GM12878 (cell line): ENCODE results near the gene THBS3. TPM values are rescaled to one million over a fixed set of nuclear protein-coding genes. Genes with fewer than 3 reads are reported as not detected.
A peak's percentile ranks its signal among the peaks of the same experiment; 100 is the strongest.

Source experiments
- ATAC-seq: fragments of 200-7000 bp; cut with Tn5 transposase; 3 replicates; pipeline ENCODE4 v1.9.1; 2020; ENCODE audit warnings: mild to moderate bottlenecking, moderate library complexity
- BruUV-seq: library from RNA; stranded (reverse); fragments of 400-500 nt; replicated peaks from 2 replicates; lab custom pipeline; 2021; lab: Mats Ljungman, UMichigan
- CTCF ChIA-PET: fragments of 300-600 bp; sonication (Branson Sonifier 250); formaldehyde crosslinking; extraction: SDS; loops from one replicate; lab custom pipeline; 2021; ENCODE audit warnings: inconsistent platforms; lab: Yijun Ruan, JAX
- POLR2A ChIA-PET: fragments of 350-600 bp; formaldehyde crosslinking; extraction: SDS; loops from one replicate; lab custom pipeline; 2021; ENCODE audit warnings: inconsistent platforms; lab: Charles Lee
- RAD21 ChIA-PET: fragments of 300-600 bp; sonication (Branson Sonifier 250); formaldehyde crosslinking; loops from one replicate; lab custom pipeline; 2023; ENCODE audit warnings: antibody characterized with exemption; ENCODE audit not compliant: unreplicated experiment; lab: Charles Lee
- SMC1A ChIA-PET: fragments of 300-600 bp; sonication (Branson Sonifier 250); formaldehyde crosslinking; loops from one replicate; lab custom pipeline; 2023; ENCODE audit not compliant: unreplicated experiment, uncharacterized antibody; lab: Charles Lee
- DNase-seq: peaks from one replicate; pipeline ENCODE4 v3.0.0-alpha.2; 2011; ENCODE audit warnings: low read depth, low spot score
- FAIRE-seq: peaks from 3 replicates; lab custom pipeline; 2011; peaks lifted over from hg19 to GRCh38; lab: Jason Lieb, UNC
- H2AFZ ChIP-seq: 2 replicates; pipeline ENCODE4 v1.6.0; 2011; ENCODE audit warnings: low read depth, low read length, control low read depth; ENCODE audit not compliant: control insufficient read depth
- H3K27ac ChIP-seq: 2 replicates; pipeline ENCODE4 v1.5.1; 2011; ENCODE audit warnings: control low read depth; ENCODE audit not compliant: control insufficient read depth, insufficient read depth
- H3K27me3 ChIP-seq, 2 experiments: replicated peaks in 1 of 2; 2 replicates each; pipeline versions ENCODE4 v1.6.0 to v1.6.1; 2011; ENCODE audit warnings: low read length in 1 of 2; ENCODE audit not compliant: control insufficient read depth in 2 of 2, insufficient read depth in 2 of 2
- H3K36me3 ChIP-seq, 2 experiments: 2 replicates each; pipeline ENCODE4 v1.5.1; 2011; ENCODE audit warnings: low read length in 1 of 2; ENCODE audit not compliant: control insufficient read depth in 2 of 2, insufficient read depth in 2 of 2
- H3K4me1 ChIP-seq: 2 replicates; pipeline ENCODE4 v1.6.1; 2011; ENCODE audit warnings: mild to moderate bottlenecking, low read length, moderate library complexity, mixed read lengths; ENCODE audit not compliant: control insufficient read depth, insufficient read depth
- H3K4me2 ChIP-seq: 2 replicates; pipeline ENCODE4 v1.6.0; 2011; ENCODE audit warnings: control low read depth; ENCODE audit not compliant: control insufficient read depth, insufficient read depth
- H3K4me3 ChIP-seq: fragments of 200-600 bp; sonication (generic); 2 replicates; pipeline ENCODE4 v1.5.1; 2016
- H3K79me2 ChIP-seq: 2 replicates; pipeline ENCODE4 v1.6.0; 2011; ENCODE audit warnings: low read length; ENCODE audit not compliant: control insufficient read depth, insufficient read depth
- H3K9ac ChIP-seq: 2 replicates; pipeline ENCODE4 v1.8.0; 2011; ENCODE audit warnings: low read length, control low read depth, mixed read lengths; ENCODE audit not compliant: control insufficient read depth, insufficient read depth
- H3K9me3 ChIP-seq: replicated peaks from 3 replicates; pipeline ENCODE4 v1.5.1; 2011; ENCODE audit warnings: mild to moderate bottlenecking, low read length; ENCODE audit not compliant: control insufficient read depth, insufficient read depth
- H4K20me1 ChIP-seq: 2 replicates; pipeline ENCODE4 v1.6.0; 2011; ENCODE audit not compliant: control insufficient read depth, insufficient read depth
- ATF7 ChIP-seq: fragments of 450-650 bp; IDR thresholded peaks from 2 replicates; pipeline ENCODE4 v1.6.1; 2016; ENCODE audit warnings: low read depth, mild to moderate bottlenecking
- CHD2 ChIP-seq: IDR thresholded peaks from 2 replicates; pipeline ENCODE4 v1.6.1; 2011; ENCODE audit warnings: low read depth, low read length, improper control_type of control experiment, borderline replicate concordance
- JUNB ChIP-seq: IDR thresholded peaks from 2 replicates; pipeline ENCODE4 v1.6.1; 2016; ENCODE audit warnings: antibody characterized with exemption, mild to moderate bottlenecking
- NR2C2 ChIP-seq: IDR thresholded peaks from 2 replicates; pipeline ENCODE4 v1.6.1; 2011; ENCODE audit warnings: borderline replicate concordance, low read depth; ENCODE audit not compliant: control insufficient read depth, insufficient read length
- RAD51 ChIP-seq: fragments of 450-650 bp; IDR thresholded peaks from 2 replicates; pipeline ENCODE4 v1.6.1; 2016; ENCODE audit warnings: moderate library complexity, mild to moderate bottlenecking, inconsistent platforms
- SPI1 ChIP-seq: IDR thresholded peaks from 2 replicates; pipeline ENCODE4 v1.6.1; 2011; ENCODE audit warnings: low read depth, mild to moderate bottlenecking, low read length, moderate library complexity, borderline replicate concordance; ENCODE audit not compliant: insufficient read depth
- WGBS: methylation state at CpG from one replicate; pipeline ENCODE4 v1.1.6; 2016; ENCODE audit warnings: low lambda C conversion rate; ENCODE audit not compliant: insufficient replicate concordance, insufficient coverage; ENCODE audit errors: missing lambda C conversion rate; 5-methylcytosine and 5-hydroxymethylcytosine counted together
- in situ Hi-C: fragments of 300-500 bp; cut with MboI; formaldehyde crosslinking; loops from 9 replicates; pipeline ENCODE4 v1.14.3; 2018; ENCODE audit warnings: mixed read lengths
- intact Hi-C: fragments of 100-400 bp; cut with micrococcal nuclease; formaldehyde crosslinking; loops from one replicate; pipeline ENCODE4 v1.14.2; 2022; ENCODE audit not compliant: unreplicated experiment
- polyA plus RNA-seq, 11 experiments: library from polyadenylated mRNA; depleted of rRNA in 4 of 11; unstranded in 6 of 11; stranded (reverse) in 5 of 11; fragments of >200 nt; fragmentation: Nextera tagmentation in 4 of 11; fragmentation: Illumina TruSeq in 1 of 11; extraction: Ambion mirVana in 4 of 11; extraction: Trizol in 1 of 11; gene quantifications; 1 replicate in 1 of 11; 2 replicates in 10 of 11; pipeline versions ENCODE4 v1.2.1 to v1.2.3, GENCODE V29; 2011 to 2016; ENCODE audit warnings: inconsistent platforms in 2 of 11, missing spikeins in 2 of 11, low read depth in 1 of 11
- total RNA-seq, 4 experiments: library from RNA; depleted of rRNA in 3 of 4; stranded (reverse); fragments of >200 nt in 3 of 4; fragmentation: Illumina TruSeq in 1 of 4; extraction: Trizol in 1 of 4; gene quantifications; 2 replicates each; pipeline versions ENCODE4 v1.2.1 to v1.2.3, GENCODE V29; 2013 to 2021
- TF ChIP-seq, protein P1 (sequence below): fragments of 450-650 bp; IDR thresholded peaks from 2 replicates; pipeline ENCODE4 v1.6.1; 2016; ENCODE audit warnings: mild to moderate bottlenecking, moderate library complexity, borderline replicate concordance
- TF ChIP-seq, protein P2 (sequence below): fragments of 450-650 bp; IDR thresholded peaks from 2 replicates; pipeline ENCODE4 v1.6.1; 2016; ENCODE audit warnings: mild to moderate bottlenecking

Gene THBS3
- total and polyA plus RNA-seq, 10 of the 15 experiments (the other 5 are each of a cell fraction or from before 2014, with no cell fraction given), result 0.66 to 3.6 (median 2.0) TPM

DNA sequence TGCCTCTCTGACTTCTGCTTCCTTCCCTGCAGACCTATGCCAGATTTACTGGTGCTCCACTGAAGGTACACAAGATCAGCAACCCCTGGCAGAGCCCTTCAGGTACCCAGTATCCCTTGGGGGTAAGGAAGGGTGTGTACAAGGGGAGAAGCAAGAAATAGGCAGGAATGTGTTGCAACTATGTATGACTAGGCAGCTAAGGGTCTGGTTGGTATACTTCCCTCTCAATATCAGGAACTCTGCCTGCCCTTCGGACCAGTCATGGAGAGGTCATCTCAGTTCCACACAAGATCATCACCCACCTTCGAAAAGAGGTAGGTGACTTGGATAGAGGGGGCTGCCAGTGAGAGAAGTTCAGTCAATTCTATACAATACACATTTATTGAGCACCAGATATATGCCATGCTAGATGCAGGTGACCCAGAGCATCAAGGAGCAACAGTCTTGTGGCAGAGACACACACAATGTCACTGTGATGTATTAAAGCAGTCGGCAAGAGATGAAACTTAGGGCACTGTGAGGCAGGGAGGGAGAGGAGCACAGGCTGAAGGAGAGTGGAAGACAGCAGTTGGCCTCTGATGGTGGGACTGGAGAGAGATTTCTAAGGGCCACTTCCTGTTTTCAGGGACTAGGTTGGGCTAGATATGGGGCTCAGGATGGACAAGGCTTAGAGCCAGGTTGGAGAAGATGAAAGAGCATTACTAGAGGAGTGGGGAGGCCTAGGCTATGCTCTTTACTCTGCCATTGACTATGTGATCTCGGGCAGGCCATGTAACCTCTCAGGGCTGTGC is 2.8 kb upstream of the THBS3 start:
- WGBS, result 91% methylated on average over 4 of the region's 4 CpGs
- Histone ChIP-seq H3K4me2 (peak overlapping the region; percentile 99), H3K79me2 (peaks cover 10% of the 10 kb centered on the region), H4K20me1 (no peaks in the 10 kb centered on the region), H2AFZ (no peak overlapping the region), H3K9me3 (no peaks in the 10 kb centered on the region), H3K36me3 (no peaks in the 10 kb centered on the region; a peak in 2 of 4 replicates), H3K27ac (no peak overlapping the region), H3K9ac (no peak overlapping the region)
- BruUV-seq, result no TSS peak
- ChIA-PET POLR2A (interaction anchor here (5.1 kb wide), 1 partner anchor 15 kb away, joined by 84 read pairs; no protein-coding TSS in a partner anchor), SMC1A (interaction anchor here (1.0 to 4.0 kb wide), 2 partner anchors 15 to 38 kb away, joined by 3 to 89 read pairs; partner anchors contain the start of gene KRTCAP2), CTCF (interaction anchor here (1.2 to 5.7 kb wide), 5 partner anchors 15 to 38 kb away, joined by 3 to 154 read pairs (median 8); partner anchors contain the start of gene KRTCAP2)
- in situ Hi-C loops (no loop called here), intact Hi-C loops (no loop called here)
- ATAC-seq (no peak), DNase-seq (no peak), FAIRE-seq (no peak)
- TF ChIP-seq JUNB, result no peak
- TF ChIP-seq SPI1, result peak; percentile 50; the same call in 1 of the 2 replicates
- TF ChIP-seq, all 136 proteins: peak for 1
- Histone ChIP-seq H3K4me1 (peaks cover 19% of the 10 kb centered on the region), H3K4me3 (no peak overlapping the region), H3K27me3 (no peaks in the 10 kb centered on the region)
- RAD21 ChIA-PET, result interaction anchor here (4.0 kb wide), 1 partner anchor 15 kb away, joined by 85 read pairs; no protein-coding TSS in a partner anchor

DNA sequence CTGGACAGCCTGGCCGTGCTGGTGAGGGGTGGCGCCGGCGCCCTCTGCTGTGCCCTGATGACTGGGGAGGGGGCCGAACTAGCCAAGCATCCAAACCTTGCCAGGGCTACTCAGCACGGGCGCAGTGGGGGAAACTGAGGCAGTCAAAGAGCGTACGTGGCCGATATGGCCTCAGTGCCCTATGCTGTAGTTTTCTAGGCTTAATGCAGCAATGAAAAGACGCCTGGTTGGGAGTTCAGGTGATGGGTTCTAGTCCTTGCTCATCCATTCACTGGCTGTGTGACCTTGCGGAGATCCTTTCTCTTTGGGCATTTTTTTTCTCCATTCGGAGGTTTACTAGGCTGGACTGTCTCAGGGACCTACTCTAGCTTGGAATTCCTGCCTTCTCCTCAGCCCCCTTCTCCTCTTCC is 1.6 kb upstream of the THBS3 start:
- WGBS, result 16% methylated on average over 13 of the region's 13 CpGs
- peaks cover 19% of the 10 kb centered on the region for H3K4me1 ChIP-seq
- TSS peak; percentile 83 for BruUV-seq
- H3K4me2 ChIP-seq, result peak overlapping the region; percentile 99
- RAD21 ChIA-PET, result interaction anchor here (3.2 to 4.0 kb wide), 3 partner anchors 15 to 42 kb away, joined by 16 to 85 read pairs (median 24); no protein-coding TSS in a partner anchor
- CTCF ChIA-PET, result interaction anchor here (1.2 to 5.7 kb wide), 6 partner anchors 16 to 37 kb away, joined by 3 to 154 read pairs (median 16); partner anchors contain the start of gene KRTCAP2
- intact Hi-C loops, result loop anchor here (5.0 kb wide), 2 partner anchors 33 to 383 kb away; a partner anchor contains a TSS
- no peaks in the 10 kb centered on the region for H3K9me3 ChIP-seq
- no peak for DNase-seq
- no peak for FAIRE-seq
- POLR2A ChIA-PET, result interaction anchor here (0.7 to 5.1 kb wide), 7 partner anchors 15 to 114 kb away, joined by 3 to 84 read pairs (median 4); partner anchors contain the start of gene KRTCAP2
- H3K27ac ChIP-seq, result peak overlapping the region; percentile 81
- H2AFZ ChIP-seq, result peak overlapping the region; percentile 74
- peaks cover 10% of the 10 kb centered on the region for H3K79me2 ChIP-seq
- H3K4me3 ChIP-seq, result peak overlapping the region; percentile 98
- H3K9ac ChIP-seq, result peak overlapping the region; percentile 90
- ATAC-seq, result no peak
- no peaks in the 10 kb centered on the region; a peak in 2 of 4 replicates for H3K36me3 ChIP-seq
- H4K20me1 ChIP-seq, result no peaks in the 10 kb centered on the region
- H3K27me3 ChIP-seq, result no peaks in the 10 kb centered on the region
- in situ Hi-C loops, result no loop called here
- SMC1A ChIA-PET, result interaction anchor here (1.2 to 4.0 kb wide), 2 partner anchors 16 kb away, joined by 5 to 89 read pairs; no protein-coding TSS in a partner anchor
- TF ChIP-seq, protein P1, sequence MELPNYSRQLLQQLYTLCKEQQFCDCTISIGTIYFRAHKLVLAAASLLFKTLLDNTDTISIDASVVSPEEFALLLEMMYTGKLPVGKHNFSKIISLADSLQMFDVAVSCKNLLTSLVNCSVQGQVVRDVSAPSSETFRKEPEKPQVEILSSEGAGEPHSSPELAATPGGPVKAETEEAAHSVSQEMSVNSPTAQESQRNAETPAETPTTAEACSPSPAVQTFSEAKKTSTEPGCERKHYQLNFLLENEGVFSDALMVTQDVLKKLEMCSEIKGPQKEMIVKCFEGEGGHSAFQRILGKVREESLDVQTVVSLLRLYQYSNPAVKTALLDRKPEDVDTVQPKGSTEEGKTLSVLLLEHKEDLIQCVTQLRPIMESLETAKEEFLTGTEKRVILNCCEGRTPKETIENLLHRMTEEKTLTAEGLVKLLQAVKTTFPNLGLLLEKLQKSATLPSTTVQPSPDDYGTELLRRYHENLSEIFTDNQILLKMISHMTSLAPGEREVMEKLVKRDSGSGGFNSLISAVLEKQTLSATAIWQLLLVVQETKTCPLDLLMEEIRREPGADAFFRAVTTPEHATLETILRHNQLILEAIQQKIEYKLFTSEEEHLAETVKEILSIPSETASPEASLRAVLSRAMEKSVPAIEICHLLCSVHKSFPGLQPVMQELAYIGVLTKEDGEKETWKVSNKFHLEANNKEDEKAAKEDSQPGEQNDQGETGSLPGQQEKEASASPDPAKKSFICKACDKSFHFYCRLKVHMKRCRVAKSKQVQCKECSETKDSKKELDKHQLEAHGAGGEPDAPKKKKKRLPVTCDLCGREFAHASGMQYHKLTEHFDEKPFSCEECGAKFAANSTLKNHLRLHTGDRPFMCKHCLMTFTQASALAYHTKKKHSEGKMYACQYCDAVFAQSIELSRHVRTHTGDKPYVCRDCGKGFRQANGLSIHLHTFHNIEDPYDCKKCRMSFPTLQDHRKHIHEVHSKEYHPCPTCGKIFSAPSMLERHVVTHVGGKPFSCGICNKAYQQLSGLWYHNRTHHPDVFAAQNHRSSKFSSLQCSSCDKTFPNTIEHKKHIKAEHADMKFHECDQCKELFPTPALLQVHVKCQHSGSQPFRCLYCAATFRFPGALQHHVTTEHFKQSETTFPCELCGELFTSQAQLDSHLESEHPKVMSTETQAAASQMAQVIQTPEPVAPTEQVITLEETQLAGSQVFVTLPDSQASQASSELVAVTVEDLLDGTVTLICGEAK, result peak; percentile 11; the same call in 1 of the 2 replicates
- TF ChIP-seq, protein P2, sequence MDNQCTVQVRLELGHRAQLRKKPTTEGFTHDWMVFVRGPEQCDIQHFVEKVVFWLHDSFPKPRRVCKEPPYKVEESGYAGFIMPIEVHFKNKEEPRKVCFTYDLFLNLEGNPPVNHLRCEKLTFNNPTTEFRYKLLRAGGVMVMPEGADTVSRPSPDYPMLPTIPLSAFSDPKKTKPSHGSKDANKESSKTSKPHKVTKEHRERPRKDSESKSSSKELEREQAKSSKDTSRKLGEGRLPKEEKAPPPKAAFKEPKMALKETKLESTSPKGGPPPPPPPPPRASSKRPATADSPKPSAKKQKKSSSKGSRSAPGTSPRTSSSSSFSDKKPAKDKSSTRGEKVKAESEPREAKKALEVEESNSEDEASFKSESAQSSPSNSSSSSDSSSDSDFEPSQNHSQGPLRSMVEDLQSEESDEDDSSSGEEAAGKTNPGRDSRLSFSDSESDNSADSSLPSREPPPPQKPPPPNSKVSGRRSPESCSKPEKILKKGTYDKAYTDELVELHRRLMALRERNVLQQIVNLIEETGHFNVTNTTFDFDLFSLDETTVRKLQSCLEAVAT, result 0 out of 2 replicates have a peak, but pooled peaks have one; percentile 22
- TF ChIP-seq ATF7 (no peak), NR2C2 (peak; percentile 65), CHD2 (no peak; the same call in 1 of the 2 replicates), RAD51 (no peak)
